ENCODE data around the gene ASCC2. TPM values are rescaled to one million over a fixed set of nuclear protein-coding genes. Genes with fewer than 3 reads are reported as not detected.
"Not testable (repeated sequence)": the region's sequence is repeated elsewhere in the genome, so short reads cannot be mapped to it uniquely, and the experiment has no call there.

The ASCC2 gene
- total RNA-seq, 2 experiments from 2014 or later, result 55.3 to 58.5 TPM

GRCh38 chr22:29758959-29759358 lies 79.1 kb downstream of the ASCC2 start:
- intact Hi-C loops (cut with micrococcal nuclease), result no loop called here
- TF ChIP-seq CTCF (IDR thresholded peaks at IDR 0.05), result no peak
- POLR2A ChIA-PET, result interaction anchor here (0.6 kb wide), 1 partner anchor 17 kb away, joined by 3 read pairs; no protein-coding TSS in a partner anchor
- no peaks in the 10 kb centered on the region for H3K36me3 Mint-ChIP-seq (ENCODE audit: low read depth)
- DNase-seq (no peak), ATAC-seq (no peak)
- no peak overlapping the region for H3K4me3 Mint-ChIP-seq
- H3K9me3 Mint-ChIP-seq, result no peaks in the 10 kb centered on the region
- CTCF ChIA-PET, result no interaction called here
- H3K4me1 Mint-ChIP-seq (ENCODE audit: low read depth), result peaks cover under 1% of the 10 kb centered on the region
- no peak overlapping the region for H3K27ac Mint-ChIP-seq
- H3K27me3 Mint-ChIP-seq, result no peaks in the 10 kb centered on the region

- no peaks in the 10 kb centered on the region for H3K4me1 Mint-ChIP-seq (ENCODE audit: low read depth)
- H3K4me3 Mint-ChIP-seq, result no peak overlapping the region
- H3K27me3 Mint-ChIP-seq, result no peaks in the 10 kb centered on the region
- no peaks in the 10 kb centered on the region for H3K36me3 Mint-ChIP-seq (ENCODE audit: low read depth)
- ChIA-PET CTCF (no interaction called here), POLR2A (no interaction called here)
- H3K27ac Mint-ChIP-seq, result no peak overlapping the region
- no peak for TF ChIP-seq CTCF (IDR thresholded peaks at IDR 0.05)
- ATAC-seq, result no peak
- intact Hi-C loops (cut with micrococcal nuclease), result no loop called here
- DNase-seq, result no peak
- H3K9me3 Mint-ChIP-seq, result no peaks in the 10 kb centered on the region
Measured at GRCh38 chr22:29758068-29758622, 79.9 kb downstream of the ASCC2 start.

GRCh38 chr22:29757096-29757495 lies 81.0 kb downstream of the ASCC2 start:
- Mint-ChIP-seq H3K9me3 (no peaks in the 10 kb centered on the region), H3K4me3 (no peak overlapping the region), H3K4me1 (ENCODE audit: low read depth) (no peaks in the 10 kb centered on the region), H3K27ac (no peak overlapping the region), H3K27me3 (no peaks in the 10 kb centered on the region), H3K36me3 (ENCODE audit: low read depth) (no peaks in the 10 kb centered on the region)
- DNase-seq (no peak), ATAC-seq (no peak)
- ChIA-PET CTCF (interaction anchor here (0.8 to 1.5 kb wide), 3 partner anchors 15 to 132 kb away, joined by 3 to 4 read pairs (median 3); no protein-coding TSS in a partner anchor), POLR2A (no interaction called here)
- intact Hi-C loops (cut with micrococcal nuclease), result no loop called here
- TF ChIP-seq CTCF (IDR thresholded peaks at IDR 0.05), result no peak

GRCh38 chr22:29756341-29756740 lies 81.7 kb downstream of the ASCC2 start:
- ATAC-seq (no peak), DNase-seq (no peak)
- intact Hi-C loops (cut with micrococcal nuclease), result no loop called here
- ChIA-PET POLR2A (no interaction called here), CTCF (interaction anchor here (0.8 to 1.5 kb wide), 3 partner anchors 15 to 131 kb away, joined by 3 to 4 read pairs (median 3); no protein-coding TSS in a partner anchor)
- Mint-ChIP-seq H3K27me3 (no peaks in the 10 kb centered on the region), H3K4me1 (ENCODE audit: low read depth) (peaks cover 1% of the 10 kb centered on the region), H3K36me3 (ENCODE audit: low read depth) (no peaks in the 10 kb centered on the region), H3K27ac (no peak overlapping the region), H3K9me3 (no peaks in the 10 kb centered on the region), H3K4me3 (no peak overlapping the region)
- TF ChIP-seq CTCF (IDR thresholded peaks at IDR 0.05), result no peak

- H3K4me1 Mint-ChIP-seq (ENCODE audit: low read depth), result peaks cover 6% of the 10 kb centered on the region
- no peaks in the 10 kb centered on the region for H3K27me3 Mint-ChIP-seq
- intact Hi-C loops (cut with micrococcal nuclease), result no loop called here
- H3K27ac Mint-ChIP-seq, result no peak overlapping the region
- DNase-seq (no peak), ATAC-seq (no peak)
- H3K9me3 Mint-ChIP-seq, result no peaks in the 10 kb centered on the region
- H3K36me3 Mint-ChIP-seq (ENCODE audit: low read depth), result peaks cover 2% of the 10 kb centered on the region
- TF ChIP-seq CTCF (IDR thresholded peaks at IDR 0.05), result no peak
- POLR2A ChIA-PET, result no interaction called here
- CTCF ChIA-PET, result interaction anchor here (1.2 to 1.5 kb wide), 2 partner anchors 120 to 130 kb away, joined by 3 to 4 read pairs; no protein-coding TSS in a partner anchor
- H3K4me3 Mint-ChIP-seq, result no peak overlapping the region
Measured at GRCh38 chr22:29755889-29756288, 82.2 kb downstream of the ASCC2 start.

GRCh38 chr22:29754658-29755395 lies 83.2 kb downstream of the ASCC2 start:
- H3K27me3 Mint-ChIP-seq; H3K27ac Mint-ChIP-seq; ATAC-seq; intact Hi-C loops (cut with micrococcal nuclease); H3K36me3 Mint-ChIP-seq (ENCODE audit: low read depth); DNase-seq; H3K4me3 Mint-ChIP-seq; H3K9me3 Mint-ChIP-seq; CTCF ChIA-PET: not testable (repeated sequence)
- POLR2A ChIA-PET, result interaction anchor here (0.7 kb wide), 1 partner anchor 263 kb away, joined by 3 read pairs; no protein-coding TSS in a partner anchor
- H3K4me1 Mint-ChIP-seq (ENCODE audit: low read depth), result peaks cover 10% of the 10 kb centered on the region

Data from activated CD8-positive, alpha-beta T cell treated with anti-CD3 and anti-CD28 coated beads for 36 hours (primary cell).